Measurements from ENCODE around the gene TIFAB.
A peak's percentile ranks its signal among the peaks of the same experiment; 100 is the strongest.

TIFAB gene

DNA sequence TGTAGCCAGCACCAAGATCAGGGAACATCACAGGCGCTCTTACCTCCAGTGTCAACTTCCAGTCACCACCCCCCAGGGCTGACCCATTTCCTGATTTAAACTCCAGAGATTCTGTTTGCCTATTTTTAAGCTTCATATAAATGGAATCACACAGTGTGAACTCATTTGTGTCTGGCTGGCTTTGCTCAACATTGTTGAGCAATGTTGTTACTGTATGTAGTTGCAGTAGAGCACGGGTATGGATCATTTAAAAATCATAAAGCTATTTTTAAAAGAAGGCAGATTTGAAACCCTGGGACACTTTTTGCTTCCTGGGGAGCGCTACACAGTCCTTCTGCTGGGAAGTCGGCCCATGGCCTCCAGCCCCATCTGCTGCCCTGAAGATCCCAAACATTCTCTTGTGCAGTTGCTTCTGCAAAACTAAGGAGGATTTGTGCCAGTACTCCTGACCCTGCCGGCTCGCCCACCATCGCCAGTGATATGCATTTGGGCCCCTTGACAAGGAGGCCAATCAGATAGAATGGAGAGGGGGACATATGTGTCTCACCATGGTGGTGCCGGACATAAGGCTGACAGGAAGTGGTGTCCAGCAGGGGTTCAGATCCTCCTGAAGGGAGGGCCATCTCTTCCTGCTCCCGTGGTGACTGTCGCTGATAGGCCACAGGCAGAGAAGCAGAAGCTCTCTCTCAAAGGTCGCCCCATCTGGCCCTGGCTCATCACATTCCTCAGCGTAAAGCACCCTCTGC, 18.3 kb downstream of the TIFAB start:
- no peak for TF ChIP-seq JUND (IDR thresholded peaks at IDR 0.05; ENCODE audit: low read depth)
- no peak for DNase-seq (ENCODE audit: low read depth in 1 of 2, low spot score in 1 of 2)
- in situ Hi-C loops (cut with HindIII; ENCODE audit: low pct_unique_long_range_greater_than_20kb, low sequenced_read_pairs), result no loop called here

DNA sequence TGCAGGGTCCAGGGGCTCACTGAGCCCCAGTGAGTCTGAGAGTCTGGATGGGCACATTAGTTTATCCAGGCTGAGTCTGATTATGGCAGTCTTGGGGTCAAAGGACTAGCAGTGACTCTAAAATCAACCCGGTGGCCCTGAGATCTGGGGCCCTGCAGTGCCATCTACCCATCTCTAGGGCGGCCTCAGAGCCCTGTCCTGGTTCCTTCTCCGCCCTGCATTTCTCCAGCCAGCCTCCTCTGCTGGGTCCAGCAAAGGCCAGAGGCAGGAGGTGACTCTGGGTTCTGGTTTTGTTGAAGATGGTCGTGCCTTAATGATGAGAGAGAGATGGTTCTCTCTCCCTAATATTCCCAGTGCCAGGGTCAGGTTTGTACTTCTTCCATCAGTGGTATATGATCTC, 20.0 kb downstream of the TIFAB start:
- in situ Hi-C loops (cut with HindIII; ENCODE audit: low pct_unique_long_range_greater_than_20kb, low sequenced_read_pairs), result no loop called here
- no peak for TF ChIP-seq JUND (IDR thresholded peaks at IDR 0.05; ENCODE audit: low read depth)
- DNase-seq (ENCODE audit: low read depth in 1 of 2, low spot score in 1 of 2), result no peak

DNA sequence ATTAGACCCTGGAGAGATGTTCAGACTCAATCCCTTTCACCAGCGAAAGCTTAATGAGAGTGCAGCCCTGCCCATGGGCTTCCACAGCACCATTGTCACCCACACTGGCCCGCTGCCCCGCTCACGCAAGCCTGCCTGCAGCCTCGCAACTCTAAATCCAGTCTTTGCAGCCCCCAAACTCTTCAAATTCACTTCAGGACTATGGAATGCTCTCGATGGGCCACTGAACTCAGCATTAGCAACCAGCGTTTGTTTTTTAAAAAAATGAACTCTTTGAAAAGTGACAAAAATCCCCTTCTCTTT, 22.1 kb downstream of the TIFAB start:
- DNase-seq (ENCODE audit: low read depth in 1 of 2, low spot score in 1 of 2), result no peak
- in situ Hi-C loops (cut with HindIII; ENCODE audit: low pct_unique_long_range_greater_than_20kb, low sequenced_read_pairs), result no loop called here
- TF ChIP-seq JUND (IDR thresholded peaks at IDR 0.05; ENCODE audit: low read depth), result no peak

DNA sequence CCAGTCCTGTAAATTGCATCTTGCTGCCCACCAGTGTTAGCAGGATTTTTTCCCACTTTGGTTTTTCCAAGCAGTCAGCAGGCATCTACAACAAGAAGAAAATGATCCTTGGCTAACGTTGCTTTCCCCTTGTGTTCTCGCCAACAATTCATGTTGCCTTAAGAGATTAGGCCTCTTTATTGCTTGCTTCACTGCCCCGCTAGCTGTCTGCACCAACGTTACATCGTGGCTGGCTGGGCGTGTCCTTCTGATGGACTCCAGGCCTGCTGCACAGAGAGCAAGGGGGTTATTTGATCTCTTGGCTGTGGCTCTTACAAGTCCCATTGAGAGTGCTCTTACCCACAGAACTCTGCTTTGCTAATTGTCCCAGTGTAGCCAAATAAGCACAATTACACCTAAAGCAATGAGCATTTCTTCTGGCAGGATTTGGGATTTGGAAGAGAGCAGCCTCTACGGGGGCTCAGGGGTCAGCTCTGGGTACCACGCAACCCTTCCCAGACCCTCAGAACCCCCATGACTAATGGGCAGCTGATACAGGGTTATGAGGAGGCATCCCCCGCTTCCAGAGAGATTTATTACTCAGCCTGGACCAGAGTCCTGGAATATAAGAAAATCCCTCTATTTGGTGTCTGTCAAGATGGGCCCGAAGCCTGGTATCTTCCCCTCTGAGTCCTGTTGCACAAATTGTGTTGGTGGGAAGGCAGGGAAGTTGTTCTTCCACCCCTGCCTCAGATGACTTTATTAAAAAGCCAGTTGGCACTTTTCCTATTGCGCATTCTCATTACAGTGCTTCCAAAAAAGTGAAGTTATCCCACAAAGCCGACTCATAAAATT, 22.6 kb downstream of the TIFAB start:
- no peak for DNase-seq (ENCODE audit: low read depth in 1 of 2, low spot score in 1 of 2)
- TF ChIP-seq JUND (IDR thresholded peaks at IDR 0.05; ENCODE audit: low read depth), result no peak
- in situ Hi-C loops (cut with HindIII; ENCODE audit: low pct_unique_long_range_greater_than_20kb, low sequenced_read_pairs), result no loop called here

DNA sequence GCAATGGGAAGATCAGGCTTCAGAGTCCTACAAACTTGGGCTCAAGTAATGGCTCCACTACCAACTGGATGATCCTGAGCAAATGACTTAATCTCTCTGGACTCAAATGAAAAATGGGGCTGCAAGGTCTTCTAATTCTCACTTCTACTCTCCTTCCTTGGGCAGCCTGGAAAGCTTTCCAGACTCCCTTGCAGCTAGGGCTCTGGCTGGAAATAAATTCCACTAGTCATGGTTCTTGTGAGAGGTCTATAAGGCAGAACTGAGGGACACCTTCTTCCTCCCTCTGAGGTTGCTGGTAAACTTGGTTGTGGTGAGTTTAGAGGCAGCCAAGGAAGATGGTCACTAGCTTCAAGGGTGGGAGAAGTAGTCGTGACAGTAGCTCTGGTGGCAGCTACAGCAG, 23.6 kb downstream of the TIFAB start:
- TF ChIP-seq JUND (IDR thresholded peaks at IDR 0.05; ENCODE audit: low read depth), result no peak
- in situ Hi-C loops (cut with HindIII; ENCODE audit: low pct_unique_long_range_greater_than_20kb, low sequenced_read_pairs), result no loop called here
- DNase-seq (ENCODE audit: low read depth in 1 of 2, low spot score in 1 of 2), result no peak

DNA sequence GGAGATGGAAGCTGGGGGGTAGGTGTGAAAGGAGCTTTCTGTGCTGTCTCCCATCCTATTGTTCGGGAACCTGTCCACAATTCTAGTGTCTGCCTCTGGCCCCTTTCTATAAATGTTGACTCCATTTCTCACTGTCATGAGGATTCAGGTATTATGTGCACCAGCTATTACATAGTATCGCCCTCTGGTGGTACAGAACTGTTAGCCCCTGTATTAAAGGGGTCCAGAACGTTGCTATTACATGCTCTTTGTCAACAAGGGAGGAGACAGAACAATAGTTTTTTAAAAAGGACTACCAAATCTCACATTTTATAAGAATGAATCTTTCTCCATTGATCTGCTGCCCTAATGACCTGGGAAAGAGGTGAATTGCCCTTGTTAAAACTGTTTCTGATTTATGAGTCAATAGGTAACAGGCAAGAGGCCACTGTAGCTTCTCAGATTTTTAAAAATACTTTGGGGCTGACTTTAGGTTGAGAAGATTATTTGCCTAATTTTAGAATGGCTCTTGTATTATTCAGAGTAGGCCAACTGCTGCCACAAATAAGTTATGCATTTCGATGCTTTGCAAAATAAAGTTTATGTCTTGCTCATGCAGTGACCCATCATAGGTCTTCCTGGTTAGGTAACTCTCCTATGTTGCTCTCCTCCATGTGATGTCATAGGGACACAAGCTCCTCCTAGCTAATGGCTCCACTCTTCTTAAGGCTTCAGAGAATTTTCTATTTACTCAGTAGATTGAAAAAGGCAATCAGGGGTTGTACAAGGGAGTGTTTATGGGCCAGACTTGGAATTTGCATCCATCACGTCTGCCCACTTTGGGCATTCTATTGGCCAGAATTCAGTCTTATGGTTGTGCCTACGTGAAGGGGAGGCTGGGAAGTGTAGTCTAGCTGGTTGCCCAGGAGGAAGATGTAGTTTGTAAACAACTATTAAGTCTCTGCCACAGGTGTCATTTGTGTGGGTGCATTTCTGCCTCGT, 25.8 kb downstream of the TIFAB start:
- TF ChIP-seq JUND (IDR thresholded peaks at IDR 0.05; ENCODE audit: low read depth), result no peak
- in situ Hi-C loops (cut with HindIII; ENCODE audit: low pct_unique_long_range_greater_than_20kb, low sequenced_read_pairs), result no loop called here
- peak in 1 of 2 experiments; percentile 62 for DNase-seq (ENCODE audit: low read depth in 1 of 2, low spot score in 1 of 2)

DNA sequence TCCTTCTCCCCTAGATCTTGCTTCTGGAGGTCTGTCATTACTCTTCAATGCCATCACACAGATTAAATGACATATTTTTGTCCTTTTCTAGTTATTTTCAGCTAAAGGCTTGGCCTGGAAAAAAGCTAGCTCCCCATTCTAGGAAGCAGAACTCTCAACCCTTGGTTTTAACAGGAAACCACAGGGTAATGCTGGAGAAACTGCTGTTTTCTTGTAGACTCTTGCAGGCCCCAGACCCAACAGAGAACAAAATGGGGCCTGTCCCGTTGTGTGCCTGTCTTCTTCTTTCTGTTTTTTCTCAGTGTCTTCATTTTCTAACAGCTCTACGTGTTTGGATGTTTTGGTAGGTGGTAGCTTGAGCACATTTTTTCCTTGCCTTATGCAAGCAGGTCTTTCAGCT, 26.5 kb downstream of the TIFAB start:
- TF ChIP-seq JUND (IDR thresholded peaks at IDR 0.05; ENCODE audit: low read depth), result no peak
- DNase-seq (ENCODE audit: low read depth in 1 of 2, low spot score in 1 of 2), result no peak
- in situ Hi-C loops (cut with HindIII; ENCODE audit: low pct_unique_long_range_greater_than_20kb, low sequenced_read_pairs), result no loop called here

DNA sequence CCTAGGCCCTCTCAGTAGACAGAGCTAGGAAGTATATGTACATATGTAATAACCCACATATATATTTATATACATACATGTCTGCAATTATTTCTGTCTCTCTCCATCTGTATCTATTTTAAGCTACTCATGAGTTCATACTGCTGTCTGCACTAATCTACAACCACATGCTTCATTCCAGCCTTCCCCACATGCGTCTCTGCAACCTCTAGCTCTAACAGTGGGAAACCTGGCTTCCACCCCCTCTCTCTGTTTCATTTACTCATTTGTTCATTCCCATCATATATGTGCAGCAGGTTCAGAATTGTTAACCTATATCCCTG, 28.3 kb downstream of the TIFAB start:
- no peak for TF ChIP-seq JUND (IDR thresholded peaks at IDR 0.05; ENCODE audit: low read depth)
- in situ Hi-C loops (cut with HindIII; ENCODE audit: low pct_unique_long_range_greater_than_20kb, low sequenced_read_pairs), result no loop called here
- no peak for DNase-seq (ENCODE audit: low read depth in 1 of 2, low spot score in 1 of 2)

DNA sequence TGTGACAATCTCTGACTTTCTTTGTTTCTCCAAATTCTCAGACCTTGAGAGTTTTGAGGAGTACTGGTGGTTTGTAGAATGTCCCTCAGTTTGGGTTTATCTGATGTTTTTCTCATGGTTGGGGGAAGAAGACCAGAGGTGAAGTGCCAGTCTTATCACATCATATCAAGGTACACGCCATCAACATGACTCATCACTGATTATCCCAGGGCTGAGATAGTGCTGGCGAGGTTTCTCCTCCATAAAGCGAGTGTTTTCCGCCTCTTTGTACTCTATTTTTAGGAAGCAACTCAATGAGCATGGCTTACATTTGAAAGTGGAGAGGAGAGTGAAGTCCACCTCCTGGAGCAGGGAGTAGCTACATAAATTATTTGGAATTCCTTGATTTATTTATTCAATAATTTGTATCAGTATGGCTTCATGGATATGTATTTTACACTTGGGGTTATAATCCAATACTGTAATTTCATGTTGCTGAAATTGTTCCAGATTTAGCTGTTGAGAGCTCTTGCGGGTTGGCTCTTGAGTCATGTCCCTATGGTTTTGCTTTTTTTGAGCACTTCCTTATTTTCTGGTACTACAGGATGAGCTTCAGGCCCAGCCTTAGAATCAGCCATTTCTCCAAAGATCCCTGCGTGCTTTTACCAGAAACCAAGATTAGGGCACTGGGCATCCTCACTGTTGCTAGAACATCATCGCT, 28.9 kb downstream of the TIFAB start:
- in situ Hi-C loops (cut with HindIII; ENCODE audit: low pct_unique_long_range_greater_than_20kb, low sequenced_read_pairs), result no loop called here
- DNase-seq (ENCODE audit: low read depth in 1 of 2, low spot score in 1 of 2), result no peak
- TF ChIP-seq JUND (IDR thresholded peaks at IDR 0.05; ENCODE audit: low read depth), result no peak

DNA sequence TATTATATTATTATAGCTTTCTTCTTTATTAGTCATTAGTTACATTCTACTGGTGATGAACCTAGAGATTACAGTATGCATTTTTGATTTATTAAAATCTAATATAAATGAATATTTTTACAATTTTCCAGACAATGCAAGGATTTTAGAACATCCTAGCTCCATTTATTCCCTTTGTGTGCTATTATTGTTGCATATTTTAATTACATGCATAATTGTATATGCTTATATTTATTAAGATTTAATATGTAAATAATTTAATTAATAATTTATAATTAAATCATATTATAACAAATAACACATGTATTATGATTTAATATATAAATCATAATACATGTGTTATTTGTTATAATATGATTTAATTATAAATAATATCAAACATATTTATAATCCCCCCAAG, 29.7 kb downstream of the TIFAB start:
- in situ Hi-C loops (cut with HindIII; ENCODE audit: low pct_unique_long_range_greater_than_20kb, low sequenced_read_pairs), result no loop called here
- no peak for TF ChIP-seq JUND (IDR thresholded peaks at IDR 0.05; ENCODE audit: low read depth)
- DNase-seq (ENCODE audit: low read depth in 1 of 2, low spot score in 1 of 2), result no peak

DNA sequence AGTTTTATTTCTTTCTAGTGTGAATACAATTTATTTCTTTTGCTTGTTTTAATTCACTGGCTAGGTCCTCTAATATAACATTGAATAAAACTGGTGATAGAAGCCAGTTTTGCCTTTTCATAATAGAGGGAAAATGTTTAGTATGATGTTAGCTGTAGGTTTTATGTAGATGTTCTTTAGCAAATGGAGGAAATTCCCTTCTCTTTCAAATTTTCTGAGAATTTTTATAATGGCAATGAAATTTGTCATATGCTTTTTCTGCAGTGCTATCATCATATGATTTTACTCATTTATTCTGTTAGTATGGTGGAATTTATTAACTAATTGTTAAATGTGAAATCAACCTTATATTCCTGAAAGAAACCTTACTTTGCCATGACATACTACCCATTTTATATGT, 35.1 kb downstream of the TIFAB start:
- in situ Hi-C loops (cut with HindIII; ENCODE audit: low pct_unique_long_range_greater_than_20kb, low sequenced_read_pairs), result no loop called here
- no peak for DNase-seq (ENCODE audit: low read depth in 1 of 2, low spot score in 1 of 2)
- TF ChIP-seq JUND (IDR thresholded peaks at IDR 0.05; ENCODE audit: low read depth), result no peak

DNA sequence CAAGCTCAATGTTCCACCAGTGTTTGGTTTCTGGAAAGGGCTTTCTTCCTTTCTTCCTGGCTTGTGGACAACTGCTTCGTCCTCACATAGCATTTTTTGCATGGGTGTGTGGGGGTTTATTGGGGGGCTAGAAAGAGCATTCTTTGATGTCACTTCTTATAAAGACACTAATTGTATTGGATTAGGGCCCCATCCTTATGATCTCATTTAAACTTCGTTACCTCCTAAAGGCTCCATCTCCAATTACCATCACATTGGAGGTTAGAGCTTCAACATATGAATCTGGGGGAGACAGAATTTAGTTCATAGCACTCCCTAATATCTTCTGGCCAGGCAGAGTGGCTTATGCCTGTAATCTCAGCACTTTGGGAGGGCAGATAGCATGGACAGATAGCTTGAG, 47.1 kb downstream of the TIFAB start:
- DNase-seq (ENCODE audit: low read depth in 1 of 2, low spot score in 1 of 2), result no peak
- TF ChIP-seq JUND (IDR thresholded peaks at IDR 0.05; ENCODE audit: low read depth), result no peak
- in situ Hi-C loops (cut with HindIII; ENCODE audit: low pct_unique_long_range_greater_than_20kb, low sequenced_read_pairs), result no loop called here

Measured in T47D (cell line).